HG02870 (cell line): ENCODE measurements around the gene TMEM140.

Experiments
- ATAC-seq: cut with Tn5 transposase; IDR thresholded peaks from one replicate; pipeline ENCODE4 v1.9.1; 2021; ENCODE audit warnings: mild to moderate bottlenecking, moderate library complexity; ENCODE audit not compliant: unreplicated experiment

TMEM140 gene

DNA sequence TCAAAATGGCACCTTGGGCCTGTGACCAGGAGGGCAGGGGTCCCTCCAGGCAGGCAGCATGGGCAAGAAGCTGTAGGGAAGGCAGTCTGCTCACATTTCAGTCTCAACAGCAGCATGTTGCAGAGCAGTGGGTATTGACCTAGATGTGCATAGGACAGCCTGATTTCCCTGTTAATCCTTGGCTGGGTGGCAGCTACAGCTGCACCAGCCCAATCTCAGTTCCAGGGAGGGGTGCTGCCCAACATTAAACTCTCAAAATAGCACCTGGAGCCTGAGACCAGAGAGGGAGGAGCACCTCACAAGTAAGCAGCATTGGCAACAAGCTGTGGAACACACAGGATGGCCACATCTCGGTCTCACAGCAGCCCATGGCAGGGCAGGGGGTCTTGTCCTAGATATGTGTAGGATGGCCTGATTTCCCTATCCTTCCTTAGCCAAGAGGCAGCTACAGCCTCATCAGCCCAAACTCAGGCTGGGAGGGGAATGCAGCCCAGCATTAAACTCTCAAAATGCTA is 10.3 kb downstream of the TMEM140 start:
- no peak for ATAC-seq

DNA sequence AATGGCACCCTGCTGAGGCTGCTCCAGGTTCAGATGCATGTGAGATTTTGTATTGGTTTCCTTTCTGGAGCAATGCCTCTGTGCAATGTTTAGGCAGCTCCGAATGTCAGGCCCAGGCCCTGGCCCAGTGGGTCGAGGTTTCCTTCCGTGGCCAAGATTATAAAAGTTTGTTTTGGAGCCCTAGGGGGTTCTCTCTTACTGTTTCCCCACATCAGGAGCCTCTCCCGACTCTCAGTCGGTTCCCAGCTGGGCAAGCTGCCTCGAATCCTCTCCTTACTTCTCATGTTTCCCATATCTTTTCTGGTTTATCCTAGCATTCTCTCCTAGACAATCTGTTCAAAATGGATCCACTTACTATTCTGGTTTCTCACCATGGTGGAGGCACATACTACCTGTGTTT is 11.0 kb downstream of the TMEM140 start:
- ATAC-seq = no peak

DNA sequence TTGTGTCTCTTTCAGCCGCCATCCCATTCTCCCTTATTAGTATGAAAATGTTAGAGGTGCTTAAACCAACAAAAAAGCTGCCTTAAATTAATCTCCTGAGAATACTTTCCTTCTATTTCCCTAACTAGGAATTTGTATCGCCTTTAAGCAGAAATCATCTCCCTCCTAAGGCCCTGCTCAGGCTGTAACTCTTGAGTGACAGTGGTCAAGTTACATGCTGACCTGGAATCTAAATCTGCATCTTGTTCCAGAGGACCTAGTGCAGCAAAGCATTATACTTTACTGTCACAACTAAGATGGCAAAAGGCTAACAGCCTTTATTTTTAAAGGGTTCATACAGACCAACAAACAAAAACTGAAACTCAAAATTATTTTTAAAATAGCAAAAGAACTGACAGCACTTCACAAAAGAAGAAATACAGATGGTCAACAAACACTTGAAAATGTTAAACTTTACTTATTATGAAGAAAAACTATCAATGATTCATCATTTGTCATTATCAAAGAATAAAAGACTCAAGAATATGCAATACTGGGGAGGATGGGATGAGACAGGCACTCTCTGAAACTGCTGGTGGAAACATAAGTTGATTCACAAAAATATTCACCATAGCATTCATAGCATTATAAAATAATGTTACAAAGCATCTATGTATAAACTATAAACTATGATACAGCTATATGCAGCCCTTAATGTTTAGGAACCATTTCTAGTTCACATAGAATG is 11.7 kb downstream of the TMEM140 start:
- no peak for ATAC-seq

DNA sequence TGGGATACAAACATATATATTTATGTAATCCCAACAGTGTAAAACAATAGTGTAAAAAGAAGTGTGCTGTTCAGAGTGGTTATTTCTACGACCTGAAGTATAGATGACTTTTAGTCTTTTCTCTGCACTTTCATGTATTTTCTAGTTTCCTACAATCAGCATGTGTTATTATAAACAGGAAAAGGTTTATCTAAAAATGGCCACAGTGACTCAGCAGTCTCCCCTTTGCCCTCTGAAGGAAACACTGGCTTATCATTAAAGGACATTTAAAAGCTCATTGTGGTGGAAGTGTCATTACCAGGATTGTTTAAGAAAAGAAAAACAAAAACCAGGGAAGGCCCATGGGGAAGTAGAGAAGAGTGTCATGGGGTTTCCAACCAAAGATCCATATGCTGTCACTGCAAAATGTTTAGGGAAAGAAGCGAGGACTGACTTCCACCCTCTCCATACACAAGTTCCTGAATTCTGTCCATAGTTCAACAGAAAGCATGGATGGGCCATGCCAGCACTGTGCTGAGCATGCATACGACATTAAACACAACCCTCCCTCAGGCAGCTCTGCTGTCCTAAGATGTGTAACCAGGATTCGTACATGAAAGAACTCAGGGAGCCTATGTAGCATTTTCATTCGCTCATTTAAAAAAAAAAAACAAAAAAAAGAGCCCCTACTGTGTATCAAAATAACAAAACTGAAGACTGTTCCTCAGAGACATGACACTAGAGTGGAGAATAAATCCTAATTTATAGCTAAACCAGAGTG is 12.4 kb downstream of the TMEM140 start:
- ATAC-seq = no peak

DNA sequence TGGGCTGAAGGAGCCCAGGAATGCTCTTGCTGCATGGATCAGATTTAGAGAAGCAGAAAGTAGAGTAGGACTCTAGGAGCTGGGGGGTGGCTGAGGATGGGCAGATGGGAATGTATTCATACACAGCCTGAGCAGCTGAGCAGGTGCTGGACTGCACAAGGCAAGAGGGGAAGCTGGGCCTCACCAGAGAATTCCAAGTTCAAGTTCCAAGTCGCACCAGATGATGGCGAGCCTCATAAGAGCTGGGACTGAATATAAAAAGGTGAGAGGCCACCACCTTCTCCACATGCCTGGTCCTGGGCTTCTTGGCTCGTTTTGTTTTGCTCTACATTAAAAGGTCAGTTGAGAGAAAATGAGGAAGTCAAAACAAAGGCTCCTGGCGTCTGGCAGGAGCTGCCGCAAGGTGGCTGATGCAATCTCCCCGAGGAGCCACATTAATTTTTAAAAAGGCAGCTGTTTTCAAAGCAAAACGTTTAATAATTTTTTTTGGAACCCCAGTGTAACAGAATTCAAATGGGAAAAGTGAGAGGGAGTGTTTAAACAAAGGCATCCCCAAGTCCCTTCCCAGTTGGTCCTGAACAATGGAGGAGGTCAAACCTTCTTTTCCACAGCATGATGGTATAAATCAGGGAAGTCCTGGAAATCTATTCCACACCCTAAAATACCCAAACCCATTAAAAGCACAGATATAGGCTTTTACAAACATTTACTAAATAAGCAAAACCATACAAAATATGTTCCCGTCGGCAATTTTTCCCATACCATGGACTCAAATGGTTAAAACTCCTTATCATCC is 13.2 kb downstream of the TMEM140 start:
- ATAC-seq = no peak

DNA sequence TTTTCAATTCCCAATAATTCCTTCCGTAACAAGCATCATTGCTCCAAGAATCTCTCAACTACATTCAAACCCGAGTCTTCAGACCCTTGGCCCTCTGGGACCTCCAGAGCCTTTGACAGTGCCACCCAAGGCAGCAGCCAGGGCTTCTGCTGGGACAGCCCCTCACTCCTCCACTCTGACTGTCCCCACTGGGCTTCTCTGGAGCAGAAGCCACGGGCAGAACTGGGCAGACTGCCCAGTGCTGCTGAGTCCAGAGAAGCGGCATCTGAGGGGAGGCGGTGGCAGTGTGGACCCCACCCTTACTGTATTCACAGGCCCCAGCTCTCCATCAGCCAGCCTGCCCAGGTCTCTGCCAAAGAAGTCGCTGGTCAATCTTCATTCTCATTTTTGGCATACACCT is 13.8 kb downstream of the TMEM140 start:
- ATAC-seq = no peak

DNA sequence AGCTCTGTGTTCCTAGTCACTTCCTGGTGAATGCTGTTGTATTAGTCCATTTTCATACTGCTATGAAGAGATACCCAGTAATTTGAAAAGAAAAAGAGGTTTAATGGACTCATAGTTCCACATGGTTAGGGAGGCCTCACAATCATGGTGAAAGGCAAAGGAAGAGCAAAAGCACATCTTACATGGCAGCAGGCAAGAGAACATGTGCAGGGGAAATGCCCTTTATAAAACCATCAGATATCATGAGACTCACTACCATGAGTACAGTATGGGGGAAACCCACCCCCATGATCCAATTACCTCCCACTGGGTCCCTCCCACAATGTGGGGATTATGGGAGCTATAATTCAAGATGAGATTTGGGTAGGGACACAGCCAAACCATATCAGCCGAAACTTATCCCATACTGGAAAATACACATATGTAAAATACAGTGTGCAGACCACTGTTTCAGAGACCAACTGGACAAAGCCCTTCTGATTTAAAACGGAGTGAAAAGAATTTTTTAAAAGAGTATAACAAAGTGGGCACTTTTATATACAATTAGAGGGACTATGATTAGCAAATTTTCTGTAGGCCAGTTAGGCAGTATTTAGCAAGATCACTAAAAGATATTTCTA is 14.6 kb downstream of the TMEM140 start:
- no peak for ATAC-seq

DNA sequence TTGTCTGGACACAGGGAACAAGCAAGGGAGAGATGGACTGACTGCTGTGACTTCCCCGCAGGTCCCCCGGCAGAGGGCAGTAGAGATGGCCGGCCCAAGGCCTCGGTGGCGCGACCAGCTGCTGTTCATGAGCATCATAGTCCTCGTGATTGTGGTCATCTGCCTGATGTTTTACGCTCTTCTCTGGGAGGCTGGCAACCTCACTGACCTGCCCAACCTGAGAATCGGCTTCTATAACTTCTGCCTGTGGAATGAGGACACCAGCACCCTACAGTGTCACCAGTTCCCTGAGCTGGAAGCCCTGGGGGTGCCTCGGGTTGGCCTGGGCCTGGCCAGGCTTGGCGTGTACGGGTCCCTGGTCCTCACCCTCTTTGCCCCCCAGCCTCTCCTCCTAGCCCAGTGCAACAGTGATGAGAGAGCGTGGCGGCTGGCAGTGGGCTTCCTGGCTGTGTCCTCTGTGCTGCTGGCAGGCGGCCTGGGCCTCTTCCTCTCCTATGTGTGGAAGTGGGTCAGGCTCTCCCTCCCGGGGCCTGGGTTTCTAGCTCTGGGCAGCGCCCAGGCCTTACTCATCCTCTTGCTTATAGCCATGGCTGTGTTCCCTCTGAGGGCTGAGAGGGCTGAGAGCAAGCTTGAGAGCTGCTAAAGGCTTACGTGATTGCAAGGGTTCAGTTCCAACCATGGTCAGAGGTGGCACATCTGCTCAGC is 16.6 kb downstream of the TMEM140 start:
- no peak for ATAC-seq

DNA sequence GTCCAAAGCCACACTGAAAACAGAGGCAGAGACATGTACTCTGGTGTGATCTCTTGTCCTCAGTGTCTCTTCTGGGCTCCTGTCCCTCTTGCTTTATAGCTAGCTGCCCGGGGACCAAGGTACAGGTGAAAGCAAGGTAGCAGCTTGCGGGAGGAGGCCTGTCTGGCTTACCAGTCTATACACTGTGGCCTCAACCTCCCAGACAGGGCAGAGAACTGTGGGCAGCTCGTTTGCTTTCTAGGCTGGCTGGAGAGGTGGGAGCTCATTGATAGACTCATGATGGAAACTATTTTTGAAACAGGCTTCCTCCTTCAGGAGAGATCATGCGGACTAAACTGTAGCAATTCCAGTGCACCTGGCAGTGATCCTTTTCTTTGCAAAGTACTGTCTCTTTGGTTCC is 18.0 kb downstream of the TMEM140 start:
- ATAC-seq = no peak

DNA sequence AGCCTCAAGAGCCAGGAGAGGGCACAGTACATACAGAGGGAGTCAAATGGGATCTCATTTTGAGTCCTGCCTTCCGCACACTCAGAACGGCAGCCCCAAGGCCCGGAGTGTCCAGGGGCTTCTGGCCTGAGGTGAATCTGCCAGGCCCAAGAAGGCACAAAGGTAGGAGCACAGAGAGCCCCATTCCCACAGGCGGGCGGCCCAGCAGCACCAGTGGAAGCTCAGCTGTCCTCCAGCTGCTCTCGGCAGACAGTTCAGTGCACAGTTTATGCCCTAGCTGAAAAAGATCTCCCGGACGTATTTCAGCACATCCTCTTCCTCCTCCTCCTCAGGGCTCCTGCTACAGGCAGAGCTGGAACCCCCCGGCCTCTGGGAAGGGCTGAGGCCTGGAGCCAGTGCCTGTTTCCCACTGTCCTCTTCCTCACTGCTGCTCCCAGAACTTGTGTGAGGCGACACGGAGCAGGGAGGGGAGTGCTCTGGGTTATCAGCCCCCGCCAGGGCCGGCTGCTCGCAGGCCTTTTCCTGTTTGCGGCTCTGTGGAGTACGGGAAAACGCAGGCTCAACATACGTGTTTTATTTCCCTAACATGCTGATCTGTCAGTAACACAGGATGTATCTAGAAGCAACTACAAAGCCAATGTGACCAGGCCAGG is 18.6 kb downstream of the TMEM140 start:
- ATAC-seq = no peak

DNA sequence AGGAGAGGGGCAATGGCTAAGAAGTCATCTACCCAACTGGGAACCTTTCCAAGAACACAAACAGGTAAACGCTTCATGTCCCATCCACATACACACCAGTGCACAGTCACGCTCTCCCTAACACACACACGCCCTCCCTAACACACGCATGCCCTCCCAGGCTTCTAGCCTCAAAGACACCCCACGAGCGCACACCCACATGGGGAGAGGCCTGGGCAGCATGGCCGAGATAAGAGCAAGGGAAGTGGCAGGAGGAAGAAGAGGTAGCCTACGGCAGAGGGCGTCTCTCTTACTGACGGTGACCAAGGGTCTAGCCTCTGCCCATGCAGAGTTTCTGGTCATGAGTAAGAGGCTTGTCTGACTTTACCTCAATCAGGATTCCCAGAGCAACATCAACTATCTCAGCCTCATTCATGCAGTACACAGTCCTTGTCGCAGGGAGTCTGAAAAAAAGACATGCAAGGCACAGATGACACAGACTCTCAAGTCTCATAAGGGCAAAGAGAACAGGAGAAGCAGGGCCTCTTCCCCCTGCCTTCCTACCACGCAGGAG is 19.6 kb downstream of the TMEM140 start:
- ATAC-seq = no peak

DNA sequence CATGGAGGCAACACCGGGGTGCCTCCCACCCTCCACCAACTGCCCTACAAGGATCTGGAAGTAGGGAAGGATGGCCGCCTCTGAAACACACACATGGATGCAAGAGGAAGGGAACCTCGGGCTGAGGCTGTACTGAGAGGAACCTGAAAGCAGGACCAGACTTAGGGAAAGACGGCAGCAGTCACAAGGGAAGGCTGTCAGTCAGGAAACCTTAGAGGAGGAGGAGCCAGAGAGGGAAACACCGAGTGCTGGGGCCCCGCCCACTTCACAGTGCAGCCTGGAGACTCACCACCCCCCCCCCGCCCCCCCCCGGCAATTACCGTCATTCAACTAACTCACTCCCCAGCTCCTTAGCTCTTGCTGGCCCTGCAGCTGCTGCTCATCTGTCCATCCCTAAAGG is 20.1 kb downstream of the TMEM140 start:
- no peak for ATAC-seq

DNA sequence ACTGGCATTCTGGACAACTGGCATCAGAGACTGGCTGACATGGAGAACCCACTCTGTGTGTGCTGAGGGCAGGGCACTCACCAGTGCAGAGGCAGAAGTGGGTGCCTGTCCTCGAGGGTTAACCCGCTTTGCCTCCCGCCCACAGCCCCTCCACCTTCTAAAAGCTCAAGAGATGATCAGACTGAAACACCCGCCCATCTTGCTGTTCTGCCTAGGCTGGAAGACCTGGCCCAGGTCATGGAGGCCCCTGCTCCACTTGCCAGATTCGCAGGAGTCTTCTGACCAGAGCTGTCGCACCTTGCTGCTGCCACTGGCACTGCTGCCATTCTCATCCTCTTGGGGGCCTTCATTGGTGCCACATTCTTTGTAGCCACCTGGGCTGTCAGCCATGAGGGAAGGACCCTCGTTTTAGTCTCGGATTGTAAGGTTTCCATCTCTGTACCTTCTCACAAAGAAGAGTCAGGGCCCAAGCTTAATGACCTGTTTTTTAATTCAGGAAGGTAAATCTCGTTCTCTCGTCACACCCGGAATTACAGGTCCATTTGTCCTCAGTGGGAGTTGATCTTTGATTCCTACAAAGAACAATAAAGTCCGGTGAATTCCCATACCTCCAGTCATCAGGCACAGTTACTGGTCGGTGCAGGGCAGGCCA is 20.7 kb downstream of the TMEM140 start:
- ATAC-seq = no peak

DNA sequence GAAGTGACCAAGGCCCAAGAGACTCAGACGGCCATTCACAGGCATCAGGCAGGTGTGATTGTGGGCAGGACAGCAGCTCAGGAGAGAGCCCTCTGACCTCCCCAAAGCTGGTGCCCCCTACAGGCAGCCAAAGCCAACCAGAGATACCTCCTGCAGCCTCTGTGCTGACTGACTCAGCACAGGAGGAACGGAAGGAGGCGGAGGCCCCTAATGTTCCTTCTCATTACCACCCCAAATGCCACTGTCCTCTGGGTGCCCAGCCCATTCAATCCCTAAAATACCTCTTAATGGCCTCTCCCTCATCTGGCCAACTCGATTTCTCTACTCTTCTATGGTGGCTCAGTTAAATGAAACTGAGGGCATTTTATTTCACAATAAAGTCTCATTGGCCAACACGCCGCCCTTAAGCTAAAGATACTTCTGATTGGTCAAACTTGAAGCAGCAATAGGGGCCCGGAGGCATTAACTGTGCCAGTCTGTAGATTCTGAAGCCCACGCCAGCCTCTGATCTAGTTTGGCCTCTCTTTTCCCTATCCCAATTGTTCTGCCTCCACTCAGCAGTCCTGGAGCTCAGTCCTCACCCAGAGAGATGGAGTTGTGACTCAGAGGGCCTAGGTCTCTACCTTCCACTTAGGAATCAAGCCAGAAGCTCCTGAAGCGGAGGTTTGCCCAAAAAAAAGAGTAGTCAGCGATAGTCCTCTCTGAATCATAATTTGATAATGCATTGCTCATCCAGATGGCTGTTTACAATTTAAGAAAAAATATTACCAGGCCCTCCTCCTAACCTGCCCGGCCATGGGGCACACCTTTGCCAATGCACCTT is 21.5 kb downstream of the TMEM140 start:
- peak; percentile 38 for ATAC-seq

DNA sequence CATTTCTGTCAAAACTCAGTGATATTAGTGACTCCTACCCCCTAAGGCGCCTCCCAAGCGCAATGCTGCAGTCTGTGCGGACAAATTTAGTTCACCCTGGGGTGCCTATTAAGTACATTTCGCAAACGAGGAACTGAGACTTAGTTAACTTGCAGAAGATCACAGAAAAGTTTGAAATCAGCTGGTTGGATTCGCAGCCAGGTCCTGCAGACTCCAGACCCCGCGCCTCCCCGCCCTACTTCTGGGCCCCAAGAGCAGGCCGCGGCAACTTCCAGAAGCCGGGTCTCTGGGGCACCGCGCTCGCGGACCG is 22.0 kb downstream of the TMEM140 start:
- peak; percentile 12 for ATAC-seq

DNA sequence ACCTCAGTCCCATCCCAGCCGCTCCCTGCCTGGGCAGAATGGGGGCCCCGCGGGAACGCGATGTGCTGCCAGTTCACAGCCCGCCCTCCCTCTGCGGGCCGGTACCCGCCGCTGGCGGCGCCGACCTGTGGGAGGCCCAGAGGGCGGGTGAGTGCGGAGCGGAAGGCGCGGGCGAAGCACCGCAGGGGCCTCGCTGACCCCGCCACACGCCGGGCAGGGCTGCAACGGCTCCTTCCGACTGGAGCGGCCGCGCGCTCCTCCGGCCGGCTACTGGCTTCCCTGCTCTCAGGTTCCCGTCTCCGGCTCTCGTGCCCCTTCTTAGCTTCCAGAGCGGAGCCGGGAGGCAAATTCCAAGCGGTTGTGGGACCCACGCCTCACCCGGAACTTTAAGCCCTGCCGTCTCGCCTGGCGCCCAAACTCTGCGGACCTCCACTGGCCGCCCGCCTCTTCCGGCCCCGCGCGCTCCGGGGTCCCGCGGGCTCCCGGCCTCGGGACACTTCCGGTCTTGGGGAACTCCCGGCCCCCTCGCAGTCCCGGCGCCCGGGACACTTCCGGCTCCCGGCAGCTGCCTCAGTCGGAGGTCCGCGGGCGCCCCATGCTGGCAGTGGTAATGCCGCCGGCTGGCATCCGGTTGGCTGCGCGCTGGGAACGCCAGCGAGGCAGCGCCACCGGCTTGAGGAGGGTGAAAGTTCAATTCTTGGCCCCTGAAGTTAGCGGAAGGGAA is 22.6 kb downstream of the TMEM140 start, which contains the start of gene CYREN:
Gene CYREN (minus strand): TSS at position 434 of the 724 bp plus-strand sequence. CDS start 1,785 bp downstream, outside the sequence.
- peak; percentile 54 for ATAC-seq

DNA sequence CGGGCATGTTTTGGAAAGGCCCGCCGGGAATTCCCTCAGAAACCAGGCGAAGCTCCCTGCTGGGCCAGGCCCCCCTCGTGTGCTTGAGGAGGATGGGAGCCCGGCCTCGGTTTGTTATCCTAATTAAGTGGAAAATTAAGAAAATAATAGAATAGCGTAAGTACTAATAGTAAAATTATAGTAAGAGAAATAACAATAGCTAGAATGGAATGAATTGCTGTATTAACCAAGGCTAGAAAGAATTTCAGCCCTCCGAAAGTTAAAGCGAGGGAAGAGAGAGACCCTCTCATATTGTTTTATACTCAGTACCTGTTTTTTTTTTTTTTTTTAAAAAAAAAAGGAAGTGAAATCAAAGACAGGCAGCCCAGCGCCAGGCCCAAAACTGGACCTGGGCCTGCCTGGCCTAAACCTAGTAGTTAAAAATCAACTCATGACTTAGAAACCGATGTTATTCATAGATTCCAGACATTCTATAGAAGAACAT is 23.2 kb downstream of the TMEM140 start:
- peak; percentile 31 for ATAC-seq
